Loucy (cell line): ENCODE data around the gene MACROD1.

Experiments
- H2AFZ ChIP-seq: fragments of 200-600 bp; sonication (generic); 2 replicates; pipeline ENCODE4 v1.6.0; 2016; ENCODE audit warnings: antibody characterized with exemption, mild to moderate bottlenecking, low read length, moderate library complexity
- H3F3A ChIP-seq: fragments of 200-600 bp; 2 replicates; pipeline ENCODE4 v1.6.0; 2016; ENCODE audit warnings: antibody characterized with exemption, low read depth, mild to moderate bottlenecking
- H3K27me3 ChIP-seq: fragments of 200-600 bp; sonication (generic); 2 replicates; pipeline ENCODE4 v1.6.1; 2014; ENCODE audit warnings: low read length, mild to moderate bottlenecking; ENCODE audit not compliant: insufficient read depth, poor library complexity, severe bottlenecking
- H3K36me3 ChIP-seq: fragments of 200-600 bp; sonication (generic); 2 replicates; pipeline ENCODE4 v1.6.1; 2016; ENCODE audit warnings: low read length; ENCODE audit not compliant: insufficient read depth
- H3K4me1 ChIP-seq: fragments of 200-600 bp; sonication (generic); 2 replicates; pipeline ENCODE4 v1.5.1; 2014; ENCODE audit warnings: low read length, mild to moderate bottlenecking; ENCODE audit not compliant: insufficient read depth, poor library complexity, severe bottlenecking
- H3K4me2 ChIP-seq: fragments of 200-600 bp; sonication (generic); 2 replicates; pipeline ENCODE4 v1.6.0; 2014; ENCODE audit warnings: antibody characterized with exemption, low read length, low read depth, mild to moderate bottlenecking; ENCODE audit not compliant: poor library complexity, severe bottlenecking
- H3K4me3 ChIP-seq: fragments of 200-600 bp; sonication (generic); 2 replicates; pipeline ENCODE4 v1.5.1; 2014; ENCODE audit warnings: low read length, mild to moderate bottlenecking, mixed read lengths; ENCODE audit not compliant: poor library complexity, severe bottlenecking
- H3K79me2 ChIP-seq: fragments of 200-600 bp; sonication (generic); 2 replicates; pipeline ENCODE4 v1.6.1; 2014; ENCODE audit warnings: low read length; ENCODE audit not compliant: insufficient read depth
- H3K9ac ChIP-seq: fragments of 200-600 bp; sonication (generic); 2 replicates; pipeline ENCODE4 v1.6.0; 2014; ENCODE audit warnings: mild to moderate bottlenecking, low read depth, low read length, moderate library complexity; ENCODE audit not compliant: poor library complexity, severe bottlenecking
- H3K9me2 ChIP-seq: fragments of 200-600 bp; sonication (generic); replicated peaks from 2 replicates; pipeline ENCODE4 v1.6.1; 2016; ENCODE audit warnings: low read depth, low read length, mixed read lengths
- H3K9me3 ChIP-seq: fragments of 200-600 bp; sonication (generic); 2 replicates; pipeline ENCODE4 v1.6.1; 2014; ENCODE audit warnings: mild to moderate bottlenecking, antibody characterized with exemption, low read length, low read depth; ENCODE audit not compliant: insufficient read depth
- H4K20me1 ChIP-seq: fragments of 200-600 bp; sonication (generic); 2 replicates; pipeline ENCODE4 v1.6.0; 2014; ENCODE audit warnings: antibody characterized with exemption, low read length, mild to moderate bottlenecking; ENCODE audit not compliant: insufficient read depth, poor library complexity, severe bottlenecking
- EZH2phosphoT487 ChIP-seq: fragments of 200-600 bp; IDR thresholded peaks from 2 replicates; pipeline ENCODE4 v1.6.1; 2018; ENCODE audit warnings: antibody characterized with exemption, mild to moderate bottlenecking, moderate library complexity, borderline replicate concordance
- TF ChIP-seq, protein P1 (sequence below): fragments of 200-600 bp; sonication (generic); conservative IDR thresholded peaks from 2 replicates; pipeline ENCODE4 v1.5.1; 2014; ENCODE audit warnings: mild to moderate bottlenecking, antibody characterized with exemption, low read length

Gene MACROD1

DNA sequence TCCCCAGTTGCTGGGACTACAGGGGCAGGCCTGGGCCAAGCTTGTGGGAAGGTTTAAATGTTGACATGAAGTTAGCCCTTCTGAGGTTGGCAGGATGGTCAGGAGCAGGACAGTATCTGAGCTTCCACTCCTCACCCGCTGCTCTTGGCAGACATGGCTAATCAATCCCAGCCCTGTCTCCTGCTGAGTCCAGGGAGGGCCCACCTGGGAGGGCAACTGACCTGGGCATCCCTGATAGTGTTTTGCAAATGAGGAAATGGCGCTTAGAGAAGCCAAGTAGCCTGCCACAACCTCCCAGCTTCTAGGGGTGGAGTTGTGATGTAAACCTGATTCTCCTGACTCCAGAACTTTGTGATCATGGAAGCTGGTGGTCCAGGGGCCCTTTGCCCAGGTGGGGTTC lies 113.5 kb downstream of the MACROD1 start:
- Histone ChIP-seq H3K4me2 (no peak overlapping the region), H3K79me2 (no peaks in the 10 kb centered on the region), H3K9me2 (no peaks in the 10 kb centered on the region), H3K9me3 (no peaks in the 10 kb centered on the region), H3K4me3 (no peak overlapping the region), H3F3A (no peaks in the 10 kb centered on the region), H3K4me1 (no peaks in the 10 kb centered on the region), H4K20me1 (no peaks in the 10 kb centered on the region), H3K27me3 (no peaks in the 10 kb centered on the region), H2AFZ (no peak overlapping the region), H3K36me3 (no peaks in the 10 kb centered on the region), H3K9ac (no peak overlapping the region)
- TF ChIP-seq, protein P1, sequence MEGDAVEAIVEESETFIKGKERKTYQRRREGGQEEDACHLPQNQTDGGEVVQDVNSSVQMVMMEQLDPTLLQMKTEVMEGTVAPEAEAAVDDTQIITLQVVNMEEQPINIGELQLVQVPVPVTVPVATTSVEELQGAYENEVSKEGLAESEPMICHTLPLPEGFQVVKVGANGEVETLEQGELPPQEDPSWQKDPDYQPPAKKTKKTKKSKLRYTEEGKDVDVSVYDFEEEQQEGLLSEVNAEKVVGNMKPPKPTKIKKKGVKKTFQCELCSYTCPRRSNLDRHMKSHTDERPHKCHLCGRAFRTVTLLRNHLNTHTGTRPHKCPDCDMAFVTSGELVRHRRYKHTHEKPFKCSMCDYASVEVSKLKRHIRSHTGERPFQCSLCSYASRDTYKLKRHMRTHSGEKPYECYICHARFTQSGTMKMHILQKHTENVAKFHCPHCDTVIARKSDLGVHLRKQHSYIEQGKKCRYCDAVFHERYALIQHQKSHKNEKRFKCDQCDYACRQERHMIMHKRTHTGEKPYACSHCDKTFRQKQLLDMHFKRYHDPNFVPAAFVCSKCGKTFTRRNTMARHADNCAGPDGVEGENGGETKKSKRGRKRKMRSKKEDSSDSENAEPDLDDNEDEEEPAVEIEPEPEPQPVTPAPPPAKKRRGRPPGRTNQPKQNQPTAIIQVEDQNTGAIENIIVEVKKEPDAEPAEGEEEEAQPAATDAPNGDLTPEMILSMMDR = no peak
- TF ChIP-seq EZH2phosphoT487 = no peak

DNA sequence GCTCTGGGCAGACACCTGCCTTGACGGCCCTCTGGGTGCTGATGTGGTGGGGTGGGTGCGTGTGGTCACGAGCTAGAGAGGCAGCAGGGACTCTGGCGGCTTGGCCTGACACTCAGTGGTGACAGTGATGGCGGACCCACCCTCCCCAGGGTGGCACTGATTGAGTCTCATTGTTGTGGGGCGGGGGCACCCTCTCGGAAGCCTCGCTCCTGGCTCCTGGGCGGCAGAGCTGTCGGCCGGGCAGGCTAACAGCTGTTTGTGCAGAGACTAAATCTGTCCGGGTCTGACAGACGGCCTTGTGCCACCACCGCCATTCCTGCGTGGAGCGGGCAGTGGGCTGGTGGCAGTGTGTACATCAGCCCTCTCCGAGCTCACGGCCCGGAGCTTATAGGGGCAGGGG lies 114.6 kb downstream of the MACROD1 start:
- TF ChIP-seq EZH2phosphoT487 = no peak
- TF ChIP-seq, protein P1 = no peak
- H3F3A ChIP-seq = no peaks in the 10 kb centered on the region
- no peaks in the 10 kb centered on the region for H3K27me3 ChIP-seq
- no peaks in the 10 kb centered on the region for H3K9me2 ChIP-seq
- H2AFZ ChIP-seq = no peak overlapping the region
- no peaks in the 10 kb centered on the region for H3K9me3 ChIP-seq
- H3K4me3 ChIP-seq = no peak overlapping the region
- no peaks in the 10 kb centered on the region for H3K36me3 ChIP-seq
- no peak overlapping the region for H3K9ac ChIP-seq
- H4K20me1 ChIP-seq = no peaks in the 10 kb centered on the region
- H3K4me2 ChIP-seq = no peak overlapping the region
- no peaks in the 10 kb centered on the region for H3K4me1 ChIP-seq
- no peaks in the 10 kb centered on the region for H3K79me2 ChIP-seq

DNA sequence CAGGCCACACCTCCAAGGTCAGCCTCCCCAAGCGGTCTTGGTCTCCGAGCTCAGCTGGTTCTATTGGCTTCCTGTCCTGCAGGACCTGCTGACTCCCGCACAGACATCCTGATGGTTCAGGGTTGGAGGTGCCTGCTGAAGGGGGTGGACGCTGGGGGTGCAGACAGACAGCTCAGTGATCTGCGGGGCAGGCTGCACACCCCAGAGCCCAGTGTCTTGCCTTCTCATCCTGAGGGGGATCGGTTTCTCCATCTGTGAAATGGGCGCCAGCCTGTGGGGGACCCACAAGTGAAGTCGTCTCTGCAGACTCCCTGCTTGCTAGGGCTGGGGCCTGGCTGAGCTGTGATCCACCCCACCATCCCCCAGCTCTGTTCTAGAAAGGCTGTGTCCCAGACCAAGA lies 116.4 kb downstream of the MACROD1 start:
- Histone ChIP-seq H3K9ac (no peak overlapping the region), H3K79me2 (no peaks in the 10 kb centered on the region), H2AFZ (no peak overlapping the region), H3K4me1 (no peaks in the 10 kb centered on the region), H3K9me2 (no peaks in the 10 kb centered on the region), H3F3A (no peaks in the 10 kb centered on the region), H3K9me3 (no peaks in the 10 kb centered on the region), H3K27me3 (no peaks in the 10 kb centered on the region), H3K36me3 (no peaks in the 10 kb centered on the region), H4K20me1 (no peaks in the 10 kb centered on the region), H3K4me2 (no peak overlapping the region), H3K4me3 (no peak overlapping the region)
- TF ChIP-seq, protein P1 = no peak
- TF ChIP-seq EZH2phosphoT487 = no peak
